Ammon's horn (tissue), 1 donor: ENCODE results near the gene PTPRG.

Source experiments
- DNase-seq: peaks from one replicate; pipeline ENCODE4 v3.0.0-alpha.2; 2016; ENCODE audit warnings: low spot score

The PTPRG gene

GRCh38 chr3:61961900-61962299 is 400.5 kb downstream of the PTPRG start:
- DNase-seq, result no peak

GRCh38 chr3:61964566-61964965 is 403.2 kb downstream of the PTPRG start:
- no peak for DNase-seq

- no peak for DNase-seq
Measured at GRCh38 chr3:61965770-61966131, 404.4 kb downstream of the PTPRG start.

GRCh38 chr3:61966200-61966599 is 404.8 kb downstream of the PTPRG start:
- DNase-seq, result no peak

- no peak for DNase-seq
Measured at GRCh38 chr3:61967019-61967418, 405.6 kb downstream of the PTPRG start.

GRCh38 chr3:61967937-61968336 is 406.6 kb downstream of the PTPRG start:
- DNase-seq, result no peak

GRCh38 chr3:61974662-61975061 is 413.3 kb downstream of the PTPRG start:
- DNase-seq, result no peak

GRCh38 chr3:61975199-61975598 is 413.8 kb downstream of the PTPRG start:
- no peak for DNase-seq

- no peak for DNase-seq
Measured at GRCh38 chr3:61975936-61976335, 414.6 kb downstream of the PTPRG start.

- no peak for DNase-seq
Measured at GRCh38 chr3:61978460-61979419, 417.4 kb downstream of the PTPRG start.

GRCh38 chr3:61979638-61980037 is 418.3 kb downstream of the PTPRG start:
- DNase-seq, result no peak

- DNase-seq, result no peak
Measured at GRCh38 chr3:61980041-61980440, 418.7 kb downstream of the PTPRG start.

- no peak for DNase-seq
Measured at GRCh38 chr3:61981060-61981459, 419.7 kb downstream of the PTPRG start.

- DNase-seq, result no peak
Measured at GRCh38 chr3:61983479-61983878, 422.1 kb downstream of the PTPRG start.

GRCh38 chr3:61985020-61985419 is 423.6 kb downstream of the PTPRG start:
- DNase-seq, result no peak

GRCh38 chr3:61986473-61986872 is 425.1 kb downstream of the PTPRG start:
- no peak for DNase-seq

- DNase-seq, result no peak
Measured at GRCh38 chr3:61989681-61990080, 428.3 kb downstream of the PTPRG start.

GRCh38 chr3:61990327-61991027 is 429.1 kb downstream of the PTPRG start:
- no peak for DNase-seq

- no peak for DNase-seq
Measured at GRCh38 chr3:61991706-61992105, 430.3 kb downstream of the PTPRG start.

- no peak for DNase-seq
Measured at GRCh38 chr3:61996366-61996765, 435.0 kb downstream of the PTPRG start.

- DNase-seq, result peak; percentile 7
Measured at GRCh38 chr3:61997101-61997500, 435.7 kb downstream of the PTPRG start.

GRCh38 chr3:62003835-62004234 is 442.5 kb downstream of the PTPRG start:
- no peak for DNase-seq

GRCh38 chr3:62007036-62007435 is 445.7 kb downstream of the PTPRG start:
- DNase-seq, result peak; percentile 45
